ENCODE measurements around the gene C19orf53. TPM values are rescaled to one million over a fixed set of nuclear protein-coding genes. Genes with fewer than 3 reads are reported as not detected.

Gene C19orf53
- 10 to 100 TPM; 52.2 to 56.6 (median 54.7) TPM for total RNA-seq
- total RNA-seq (2013) = 97.4 TPM

DNA sequence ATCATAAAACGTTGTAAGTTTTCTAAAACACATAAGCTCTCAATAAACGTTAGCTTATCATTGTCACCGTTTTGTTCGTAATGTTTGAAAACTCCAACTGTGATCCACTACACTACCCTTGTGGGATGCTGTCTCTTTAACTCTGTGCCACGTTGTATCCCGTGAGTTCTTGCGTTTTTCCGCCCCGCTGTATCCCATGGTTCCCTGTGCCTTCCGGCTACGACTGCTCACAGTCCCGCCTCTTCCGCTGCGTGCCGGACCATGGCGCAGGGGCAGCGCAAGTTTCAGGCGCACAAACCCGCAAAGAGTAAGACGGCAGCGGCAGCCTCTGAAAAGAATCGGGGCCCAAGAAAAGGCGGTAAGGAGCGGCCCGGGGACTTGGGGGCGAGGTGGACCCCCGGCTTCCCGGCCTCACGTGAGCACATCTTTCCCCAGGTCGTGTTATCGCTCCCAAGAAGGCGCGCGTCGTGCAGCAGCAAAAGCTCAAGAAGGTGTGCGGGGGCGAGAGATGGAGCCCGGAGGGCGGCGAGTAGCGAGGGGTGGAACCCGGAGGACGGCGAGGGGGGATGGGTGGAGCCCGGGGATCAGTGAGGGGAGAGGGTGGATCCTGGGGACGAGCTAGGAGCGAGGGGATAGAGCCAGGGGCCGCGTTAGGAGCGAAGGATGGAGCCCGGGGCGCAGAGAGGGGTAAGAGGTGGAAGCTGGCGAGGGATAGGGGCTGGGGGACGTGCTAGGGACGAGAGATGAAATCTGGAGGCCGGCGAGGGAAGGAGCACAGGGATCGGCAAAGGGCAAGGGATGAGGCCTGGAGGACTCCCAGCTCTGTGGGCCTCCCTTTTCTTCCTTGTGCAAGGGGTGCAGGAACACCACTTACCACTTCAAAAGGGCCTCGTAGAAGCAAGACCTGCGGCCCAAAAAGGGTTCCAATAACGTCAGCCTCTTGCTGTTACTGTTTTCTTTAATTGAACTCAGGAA lies at the start of gene C19orf53:
Gene C19orf53, plus strand, starts transcription at position 240 of the 975 bp plus-strand sequence. Its CDS starts 22 bp downstream, at position 262.
- Histone ChIP-seq H3K27ac (ENCODE audit: low read length) (peak within 1 kb of the TSS; percentile 63), H3K4me1 (ENCODE audit: control insufficient read depth, insufficient read depth, low read length) (peaks cover 14% of the 10 kb centered on the region), H3K36me3 (ENCODE audit: control insufficient read depth, insufficient read depth, low read length) (peaks cover 22% of the 10 kb centered on the region), H3K9me3 (ENCODE audit: control insufficient read depth, insufficient read depth, low read length) (no peaks in the 10 kb centered on the region), H3K4me3 (ENCODE audit: low read length) (peak within 1 kb of the TSS; percentile 63), H3K27me3 (ENCODE audit: control insufficient read depth, insufficient read depth, low read length) (no peaks in the 10 kb centered on the region)
- H3K27me3 Mint-ChIP-seq (ENCODE audit: low read depth in 2 of 2) = no peaks in the 10 kb centered on the region
- ATAC-seq = peak; percentile 99 to 100 (median 99)
- peaks cover 19 to 28% of the 10 kb centered on the region in 2 donors for H3K4me1 Mint-ChIP-seq
- intact Hi-C loops (cut with micrococcal nuclease) = loop anchor here (1.0 kb wide), 1 partner anchor 21 kb away; the partner anchor contains the start of gene ZSWIM4
- peak; percentile 77 to 94 for DNase-seq
- peak within 1 kb of the TSS; percentile 93 to 95 for H3K27ac Mint-ChIP-seq
- under 1% methylated on average over 61 of the region's 61 CpGs for WGBS (ENCODE audit: insufficient coverage)
- H3K36me3 Mint-ChIP-seq = no peaks in the 10 kb centered on the region
- peak within 1 kb of the TSS; percentile 100 for H3K4me3 Mint-ChIP-seq
- TF ChIP-seq, protein P1, sequence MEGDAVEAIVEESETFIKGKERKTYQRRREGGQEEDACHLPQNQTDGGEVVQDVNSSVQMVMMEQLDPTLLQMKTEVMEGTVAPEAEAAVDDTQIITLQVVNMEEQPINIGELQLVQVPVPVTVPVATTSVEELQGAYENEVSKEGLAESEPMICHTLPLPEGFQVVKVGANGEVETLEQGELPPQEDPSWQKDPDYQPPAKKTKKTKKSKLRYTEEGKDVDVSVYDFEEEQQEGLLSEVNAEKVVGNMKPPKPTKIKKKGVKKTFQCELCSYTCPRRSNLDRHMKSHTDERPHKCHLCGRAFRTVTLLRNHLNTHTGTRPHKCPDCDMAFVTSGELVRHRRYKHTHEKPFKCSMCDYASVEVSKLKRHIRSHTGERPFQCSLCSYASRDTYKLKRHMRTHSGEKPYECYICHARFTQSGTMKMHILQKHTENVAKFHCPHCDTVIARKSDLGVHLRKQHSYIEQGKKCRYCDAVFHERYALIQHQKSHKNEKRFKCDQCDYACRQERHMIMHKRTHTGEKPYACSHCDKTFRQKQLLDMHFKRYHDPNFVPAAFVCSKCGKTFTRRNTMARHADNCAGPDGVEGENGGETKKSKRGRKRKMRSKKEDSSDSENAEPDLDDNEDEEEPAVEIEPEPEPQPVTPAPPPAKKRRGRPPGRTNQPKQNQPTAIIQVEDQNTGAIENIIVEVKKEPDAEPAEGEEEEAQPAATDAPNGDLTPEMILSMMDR (IDR thresholded peaks at IDR 0.05) = no peak
- no peaks in the 10 kb centered on the region for H3K9me3 Mint-ChIP-seq

DNA sequence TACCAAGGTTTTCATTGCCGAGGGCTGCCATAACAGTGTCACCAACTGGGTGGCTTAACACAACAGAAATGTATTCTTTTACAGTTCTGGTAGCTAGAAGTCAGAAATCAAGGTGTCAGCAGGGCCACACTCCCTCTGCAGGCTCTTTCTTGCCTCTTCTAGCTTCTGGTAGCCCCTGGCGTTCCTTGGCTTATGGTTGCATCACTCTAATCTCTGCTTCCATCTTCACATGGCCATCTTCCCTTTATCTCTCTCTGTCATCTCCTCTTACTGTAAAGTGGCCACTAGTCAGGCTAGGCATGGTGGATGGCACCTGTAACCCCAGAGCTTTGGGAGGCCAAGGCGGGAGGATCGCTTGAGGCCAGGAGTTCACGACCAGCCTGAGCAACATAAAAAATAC lies 47.9 kb upstream of the C19orf53 start:
- no peaks in the 10 kb centered on the region for H3K27me3 ChIP-seq (ENCODE audit: control insufficient read depth, insufficient read depth, low read length)
- H3K27ac Mint-ChIP-seq = no peak overlapping the region
- H3K27me3 Mint-ChIP-seq (ENCODE audit: low read depth in 2 of 2) = peaks cover 0 to 4% of the 10 kb centered on the region in 2 donors
- 97% methylated on average over 4 of the region's 5 CpGs for WGBS (ENCODE audit: insufficient coverage)
- TF ChIP-seq, protein P1 (IDR thresholded peaks at IDR 0.05) = no peak
- H3K4me3 ChIP-seq (ENCODE audit: low read length) = no peak overlapping the region
- H3K4me1 ChIP-seq (ENCODE audit: control insufficient read depth, insufficient read depth, low read length) = peaks cover 10% of the 10 kb centered on the region
- no peaks in the 10 kb centered on the region for H3K36me3 ChIP-seq (ENCODE audit: control insufficient read depth, insufficient read depth, low read length)
- peaks cover 5 to 6% of the 10 kb centered on the region in 2 donors for H3K4me1 Mint-ChIP-seq
- no peak overlapping the region for H3K4me3 Mint-ChIP-seq
- no peaks in the 10 kb centered on the region for H3K9me3 ChIP-seq (ENCODE audit: control insufficient read depth, insufficient read depth, low read length)
- DNase-seq = no peak
- intact Hi-C loops (cut with micrococcal nuclease) = no loop called here
- no peaks in the 10 kb centered on the region for H3K9me3 Mint-ChIP-seq
- no peak overlapping the region for H3K27ac ChIP-seq (ENCODE audit: low read length)
- no peaks in the 10 kb centered on the region for H3K36me3 Mint-ChIP-seq
- no peak for ATAC-seq

DNA sequence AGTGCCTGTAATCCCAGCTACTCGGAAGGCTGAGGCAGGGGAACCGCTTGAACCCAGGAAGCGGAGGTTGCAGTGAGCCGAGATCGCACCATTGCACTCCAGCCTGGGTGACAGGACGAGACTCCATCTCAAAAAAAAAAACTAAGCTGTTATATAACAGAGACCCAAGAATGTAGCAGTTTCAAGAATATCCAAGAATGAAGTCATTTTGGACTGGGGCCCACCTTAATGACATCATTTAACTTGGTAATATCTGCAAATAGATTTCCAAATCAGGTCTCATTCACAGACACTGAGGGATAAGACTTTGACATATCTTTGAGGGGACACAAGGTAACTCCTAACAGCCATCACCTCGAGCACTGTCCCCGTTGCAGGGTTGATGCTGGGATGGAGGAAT lies 46.5 kb upstream of the C19orf53 start:
- H3K36me3 Mint-ChIP-seq = no peaks in the 10 kb centered on the region
- DNase-seq (no peak), ATAC-seq (no peak)
- H3K27me3 Mint-ChIP-seq (ENCODE audit: low read depth in 2 of 2) = peaks cover 0 to 4% of the 10 kb centered on the region in 2 donors
- peaks cover 18% of the 10 kb centered on the region for H3K4me1 ChIP-seq (ENCODE audit: control insufficient read depth, insufficient read depth, low read length)
- H3K27ac Mint-ChIP-seq = no peak overlapping the region
- no peak overlapping the region for H3K4me3 ChIP-seq (ENCODE audit: low read length)
- H3K27ac ChIP-seq (ENCODE audit: low read length) = no peak overlapping the region
- no peaks in the 10 kb centered on the region for H3K9me3 Mint-ChIP-seq
- H3K36me3 ChIP-seq (ENCODE audit: control insufficient read depth, insufficient read depth, low read length) = no peaks in the 10 kb centered on the region
- TF ChIP-seq, protein P1 (IDR thresholded peaks at IDR 0.05) = no peak
- no peaks in the 10 kb centered on the region for H3K27me3 ChIP-seq (ENCODE audit: control insufficient read depth, insufficient read depth, low read length)
- intact Hi-C loops (cut with micrococcal nuclease) = no loop called here
- no peak overlapping the region for H3K4me3 Mint-ChIP-seq
- H3K4me1 Mint-ChIP-seq = peaks cover 10% of the 10 kb centered on the region in 2 donors
- H3K9me3 ChIP-seq (ENCODE audit: control insufficient read depth, insufficient read depth, low read length) = no peaks in the 10 kb centered on the region
- 91% methylated on average over 8 of the region's 8 CpGs for WGBS (ENCODE audit: insufficient coverage)

Data from natural killer cell (primary cell).